HepG2 (cell line): ENCODE measurements around the gene NKD1. TPM values are rescaled to one million over a fixed set of nuclear protein-coding genes. Genes with fewer than 3 reads are reported as not detected.

ENCODE experiments used
- ELF4 ChIP-seq: sonication (generic); formaldehyde crosslinking; IDR thresholded peaks from 2 replicates; pipeline ENCODE4 v1.5.0; 2020; ENCODE audit warnings: missing genetic modification reagents, mild to moderate bottlenecking, moderate library complexity, borderline replicate concordance
- FOXA1 ChIP-seq, 2 experiments: fragments of 450-650 bp in 1 of 2; sonication (generic) in 1 of 2; formaldehyde crosslinking in 1 of 2; IDR thresholded peaks; 2 replicates each; pipeline versions ENCODE4 v1.4.0 to v1.6.1; 2016 to 2020; ENCODE audit warnings: missing genetic modification reagents in 1 of 2
- IKZF1 ChIP-seq: fragments of 450-650 bp; IDR thresholded peaks from 2 replicates; pipeline ENCODE4 v1.7.1; 2016
- MATR3 ChIP-seq: sonication (generic); formaldehyde crosslinking; IDR thresholded peaks from 2 replicates; pipeline ENCODE4 v1.4.0; 2020; ENCODE audit warnings: missing genetic modification reagents
- NR2F2 ChIP-seq: IDR thresholded peaks from 2 replicates; pipeline ENCODE4 v1.6.1; 2012; ENCODE audit warnings: low read depth, inconsistent platforms, borderline replicate concordance
- ONECUT2 ChIP-seq: sonication (generic); formaldehyde crosslinking; IDR thresholded peaks from 2 replicates; pipeline ENCODE4 v1.4.0; 2020; ENCODE audit warnings: missing genetic modification reagents
- TEAD3 ChIP-seq: optimal IDR thresholded peaks from 2 replicates; pipeline ENCODE3; 2016; ENCODE audit warnings: borderline replicate concordance
- ZBTB42 ChIP-seq: sonication (generic); formaldehyde crosslinking; IDR thresholded peaks from 2 replicates; pipeline ENCODE4 v1.5.0; 2020; ENCODE audit warnings: mild to moderate bottlenecking, missing genetic modification reagents
- ZMYM4 ChIP-seq: sonication (generic); formaldehyde crosslinking; IDR thresholded peaks from 2 replicates; pipeline ENCODE4 v1.8.1; 2023; ENCODE audit warnings: mild to moderate bottlenecking, missing genetic modification reagents
- ZNF20 ChIP-seq: sonication (generic); formaldehyde crosslinking; IDR thresholded peaks from 2 replicates; pipeline ENCODE4 v1.4.0; 2020; ENCODE audit warnings: mild to moderate bottlenecking, moderate library complexity, missing genetic modification reagents
- ZNF230 ChIP-seq: sonication (generic); formaldehyde crosslinking; IDR thresholded peaks from 2 replicates; pipeline ENCODE4 v1.4.0; 2020; ENCODE audit warnings: mild to moderate bottlenecking, missing genetic modification reagents
- ZNF292 ChIP-seq: sonication (generic); formaldehyde crosslinking; IDR thresholded peaks from 2 replicates; pipeline ENCODE4 v1.8.1; 2022; ENCODE audit warnings: mild to moderate bottlenecking, low read depth, missing genetic modification reagents, borderline replicate concordance
- ZNF354B ChIP-seq: sonication (generic); formaldehyde crosslinking; IDR thresholded peaks from 2 replicates; pipeline ENCODE4 v1.8.0; 2022; ENCODE audit warnings: mild to moderate bottlenecking, missing genetic modification reagents
- ZNF382 ChIP-seq: sonication (generic); formaldehyde crosslinking; IDR thresholded peaks from 2 replicates; pipeline ENCODE4 v1.5.0; 2020; ENCODE audit warnings: missing genetic modification reagents, mild to moderate bottlenecking, borderline replicate concordance
- ZNF605 ChIP-seq: sonication (generic); formaldehyde crosslinking; IDR thresholded peaks from 2 replicates; pipeline ENCODE4 v1.8.0; 2022; ENCODE audit warnings: mild to moderate bottlenecking, missing genetic modification reagents
- ZNF672 ChIP-seq: sonication (generic); formaldehyde crosslinking; IDR thresholded peaks from 2 replicates; pipeline ENCODE4 v1.8.1; 2022; ENCODE audit warnings: missing genetic modification reagents
- ZNF678 ChIP-seq: sonication (generic); formaldehyde crosslinking; IDR thresholded peaks from 2 replicates; pipeline ENCODE4 v1.4.0; 2020; ENCODE audit warnings: mild to moderate bottlenecking, missing genetic modification reagents
- ZNF7 ChIP-seq: IDR thresholded peaks from 2 replicates; pipeline ENCODE4 v1.6.1; 2016; ENCODE audit warnings: missing biosample characterization, missing genetic modification reagents
- polyA plus RNA-seq, 8 experiments: library from polyadenylated mRNA; depleted of rRNA in 3 of 8; stranded (reverse) in 7 of 8; unstranded in 1 of 8; fragments of >200 nt; fragmentation: Illumina TruSeq in 4 of 8; extraction: Trizol in 4 of 8; gene quantifications; 2 replicates each; pipeline versions ENCODE4 v1.2.1 to v1.2.3, GENCODE V29; 2011 to 2016; ENCODE audit warnings: low read depth in 4 of 8, missing spikeins in 1 of 8, mixed read lengths in 1 of 8; ENCODE audit not compliant: insufficient read depth in 1 of 8
- total RNA-seq, 5 experiments: library from RNA; depleted of rRNA; stranded (reverse); fragments of >200 nt; fragmentation: Illumina TruSeq; extraction: Trizol; gene quantifications; 2 replicates each; pipeline ENCODE4 v1.2.3, GENCODE V29; 2016; ENCODE audit warnings: low read depth in 1 of 5
- TF ChIP-seq, protein P1 (sequence below): IDR thresholded peaks from 2 replicates; pipeline ENCODE4 v1.6.1; 2016; ENCODE audit warnings: control low read depth
- TF ChIP-seq, protein P2 (sequence below): sonication (generic); formaldehyde crosslinking; IDR thresholded peaks from 2 replicates; pipeline ENCODE4 v1.5.1; 2020; ENCODE audit warnings: missing genetic modification reagents, mild to moderate bottlenecking, borderline replicate concordance
- TF ChIP-seq, protein P3 (sequence below): IDR thresholded peaks from 2 replicates; pipeline ENCODE4 v1.6.1; 2016
- TF ChIP-seq, protein P4 (sequence below): sonication (generic); formaldehyde crosslinking; IDR thresholded peaks from 2 replicates; pipeline ENCODE4 v1.5.0; 2020; ENCODE audit warnings: missing genetic modification reagents, mild to moderate bottlenecking, borderline replicate concordance
- TF ChIP-seq, protein P5 (sequence below): sonication (generic); formaldehyde crosslinking; IDR thresholded peaks from 2 replicates; pipeline ENCODE4 v1.4.0; 2020; ENCODE audit warnings: missing genetic modification reagents, mild to moderate bottlenecking, borderline replicate concordance

Gene NKD1
- total and polyA plus RNA-seq, 2 of the 13 experiments (the other 11 are each of a cell fraction or from before 2014, with no cell fraction given): 70.4 to 121 TPM

DNA sequence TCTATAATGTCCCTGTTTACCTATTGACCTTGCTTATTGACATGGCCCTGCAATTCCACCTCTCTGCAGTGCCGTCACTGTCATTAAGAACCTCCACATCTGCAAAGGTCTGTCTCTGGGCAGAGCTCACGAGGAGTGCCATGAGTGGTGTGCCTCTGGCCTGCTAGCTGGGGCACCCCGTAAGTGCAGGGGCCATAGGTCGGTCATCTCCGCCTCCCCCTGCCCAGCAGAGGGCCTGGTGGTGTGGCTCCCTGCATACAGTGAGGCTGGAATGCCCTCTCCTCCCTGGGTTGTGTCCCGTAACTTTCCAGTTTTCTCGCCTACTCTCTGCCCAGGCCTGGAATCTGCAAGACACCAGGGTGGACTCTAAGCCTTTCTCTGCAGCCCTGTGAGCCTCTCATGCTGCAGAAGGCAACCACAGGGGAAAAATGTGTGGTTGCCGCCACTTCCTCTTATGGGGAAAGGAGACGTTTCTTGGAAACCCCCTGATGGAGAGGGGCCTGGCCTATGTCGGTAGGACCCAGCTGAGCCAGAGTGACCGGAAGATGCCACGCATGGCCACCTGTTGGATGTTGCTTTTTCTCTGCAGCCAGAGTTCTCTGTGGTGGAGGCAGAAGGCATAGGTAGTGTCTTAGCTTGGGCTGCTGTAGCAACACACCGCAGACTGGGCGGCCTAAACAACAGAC, 135.6 kb downstream of the NKD1 start (continued):
- TF ChIP-seq, protein P1, sequence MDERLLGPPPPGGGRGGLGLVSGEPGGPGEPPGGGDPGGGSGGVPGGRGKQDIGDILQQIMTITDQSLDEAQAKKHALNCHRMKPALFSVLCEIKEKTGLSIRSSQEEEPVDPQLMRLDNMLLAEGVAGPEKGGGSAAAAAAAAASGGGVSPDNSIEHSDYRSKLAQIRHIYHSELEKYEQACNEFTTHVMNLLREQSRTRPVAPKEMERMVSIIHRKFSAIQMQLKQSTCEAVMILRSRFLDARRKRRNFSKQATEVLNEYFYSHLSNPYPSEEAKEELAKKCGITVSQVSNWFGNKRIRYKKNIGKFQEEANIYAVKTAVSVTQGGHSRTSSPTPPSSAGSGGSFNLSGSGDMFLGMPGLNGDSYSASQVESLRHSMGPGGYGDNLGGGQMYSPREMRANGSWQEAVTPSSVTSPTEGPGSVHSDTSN (CRISPR knock-in tag): no peak
- TF ChIP-seq ZMYM4 (CRISPR knock-in tag) (0 out of 2 replicates have a peak, but pooled peaks have one; percentile 17), MATR3 (no peak), NR2F2 (no peak), ZNF605 (CRISPR knock-in tag) (no peak), ELF4 (CRISPR knock-in tag) (no peak), ZNF678 (CRISPR knock-in tag) (no peak), ZBTB42 (CRISPR knock-in tag) (no peak), ZNF382 (CRISPR knock-in tag) (no peak), ZNF672 (CRISPR knock-in tag) (no peak), ZNF354B (no peak), ONECUT2 (CRISPR knock-in tag) (no peak), IKZF1 (no peak), FOXA1 (IDR thresholded peaks at IDR 0.05) (no peak), FOXA1 (CRISPR knock-in tag; IDR thresholded peaks at IDR 0.05) (peak; percentile 65), ZNF7 (CRISPR knock-in tag) (no peak), ZNF292 (CRISPR knock-in tag) (peak; percentile 81; the same call in 1 of the 2 replicates), TEAD3 (CRISPR knock-in tag) (peak; percentile 37), ZNF20 (no peak), ZNF230 (CRISPR knock-in tag) (no peak)
- TF ChIP-seq, protein P2, sequence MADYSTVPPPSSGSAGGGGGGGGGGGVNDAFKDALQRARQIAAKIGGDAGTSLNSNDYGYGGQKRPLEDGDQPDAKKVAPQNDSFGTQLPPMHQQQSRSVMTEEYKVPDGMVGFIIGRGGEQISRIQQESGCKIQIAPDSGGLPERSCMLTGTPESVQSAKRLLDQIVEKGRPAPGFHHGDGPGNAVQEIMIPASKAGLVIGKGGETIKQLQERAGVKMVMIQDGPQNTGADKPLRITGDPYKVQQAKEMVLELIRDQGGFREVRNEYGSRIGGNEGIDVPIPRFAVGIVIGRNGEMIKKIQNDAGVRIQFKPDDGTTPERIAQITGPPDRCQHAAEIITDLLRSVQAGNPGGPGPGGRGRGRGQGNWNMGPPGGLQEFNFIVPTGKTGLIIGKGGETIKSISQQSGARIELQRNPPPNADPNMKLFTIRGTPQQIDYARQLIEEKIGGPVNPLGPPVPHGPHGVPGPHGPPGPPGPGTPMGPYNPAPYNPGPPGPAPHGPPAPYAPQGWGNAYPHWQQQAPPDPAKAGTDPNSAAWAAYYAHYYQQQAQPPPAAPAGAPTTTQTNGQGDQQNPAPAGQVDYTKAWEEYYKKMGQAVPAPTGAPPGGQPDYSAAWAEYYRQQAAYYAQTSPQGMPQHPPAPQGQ (CRISPR knock-in tag): no peak
- TF ChIP-seq, protein P3, sequence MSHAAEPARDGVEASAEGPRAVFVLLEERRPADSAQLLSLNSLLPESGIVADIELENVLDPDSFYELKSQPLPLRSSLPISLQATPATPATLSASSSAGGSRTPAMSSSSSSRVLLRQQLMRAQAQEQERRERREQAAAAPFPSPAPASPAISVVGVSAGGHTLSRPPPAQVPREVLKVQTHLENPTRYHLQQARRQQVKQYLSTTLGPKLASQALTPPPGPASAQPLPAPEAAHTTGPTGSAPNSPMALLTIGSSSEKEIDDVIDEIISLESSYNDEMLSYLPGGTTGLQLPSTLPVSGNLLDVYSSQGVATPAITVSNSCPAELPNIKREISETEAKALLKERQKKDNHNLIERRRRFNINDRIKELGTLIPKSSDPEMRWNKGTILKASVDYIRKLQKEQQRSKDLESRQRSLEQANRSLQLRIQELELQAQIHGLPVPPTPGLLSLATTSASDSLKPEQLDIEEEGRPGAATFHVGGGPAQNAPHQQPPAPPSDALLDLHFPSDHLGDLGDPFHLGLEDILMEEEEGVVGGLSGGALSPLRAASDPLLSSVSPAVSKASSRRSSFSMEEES (CRISPR knock-in tag): no peak
- TF ChIP-seq, protein P4, sequence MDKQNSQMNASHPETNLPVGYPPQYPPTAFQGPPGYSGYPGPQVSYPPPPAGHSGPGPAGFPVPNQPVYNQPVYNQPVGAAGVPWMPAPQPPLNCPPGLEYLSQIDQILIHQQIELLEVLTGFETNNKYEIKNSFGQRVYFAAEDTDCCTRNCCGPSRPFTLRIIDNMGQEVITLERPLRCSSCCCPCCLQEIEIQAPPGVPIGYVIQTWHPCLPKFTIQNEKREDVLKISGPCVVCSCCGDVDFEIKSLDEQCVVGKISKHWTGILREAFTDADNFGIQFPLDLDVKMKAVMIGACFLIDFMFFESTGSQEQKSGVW (CRISPR knock-in tag): no peak
- TF ChIP-seq, protein P5, sequence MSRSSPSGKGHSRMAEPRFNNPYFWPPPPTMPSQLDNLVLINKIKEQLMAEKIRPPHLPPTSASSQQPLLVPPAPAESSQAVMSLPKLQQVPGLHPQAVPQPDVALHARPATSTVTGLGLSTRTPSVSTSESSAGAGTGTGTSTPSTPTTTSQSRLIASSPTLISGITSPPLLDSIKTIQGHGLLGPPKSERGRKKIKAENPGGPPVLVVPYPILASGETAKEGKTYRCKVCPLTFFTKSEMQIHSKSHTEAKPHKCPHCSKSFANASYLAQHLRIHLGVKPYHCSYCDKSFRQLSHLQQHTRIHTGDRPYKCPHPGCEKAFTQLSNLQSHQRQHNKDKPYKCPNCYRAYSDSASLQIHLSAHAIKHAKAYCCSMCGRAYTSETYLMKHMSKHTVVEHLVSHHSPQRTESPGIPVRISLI (CRISPR knock-in tag): no peak
